ENCODE data around the gene TMX4. TPM values are rescaled to one million over a fixed set of nuclear protein-coding genes. Genes with fewer than 3 reads are reported as not detected.

Gene TMX4
- total RNA-seq, 1 experiment from 2014 or later = 12.3 TPM

DNA sequence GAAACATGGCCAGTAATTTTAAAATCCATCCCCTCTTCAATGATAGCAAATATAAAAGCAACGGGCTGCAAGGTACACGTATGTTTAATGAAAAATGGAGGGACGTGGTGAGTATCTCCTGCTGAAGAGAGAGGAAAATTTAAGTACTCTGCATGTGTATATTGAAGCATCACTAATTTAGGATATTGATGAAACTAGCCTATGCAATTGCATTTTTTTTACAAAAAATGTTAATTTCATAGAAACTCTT is 362 bp upstream of the TMX4 start:
- ChIA-PET CTCF (no interaction called here), POLR2A (ENCODE audit: unreplicated experiment) (interaction anchor here (0.7 kb wide), 1 partner anchor 1925 kb away, joined by 3 read pairs; no protein-coding TSS in a partner anchor)
- Histone ChIP-seq H3K27ac (ENCODE audit: low read length) (peak overlapping the region; percentile 37), H3K4me2 (ENCODE audit: low read length) (peak overlapping the region; percentile 88), H3K36me3 (ENCODE audit: low read depth, low read length) (no peaks in the 10 kb centered on the region), H3K4me1 (ENCODE audit: insufficient read depth, low read length) (peaks cover 20% of the 10 kb centered on the region), H3K79me2 (ENCODE audit: low read length) (no peaks in the 10 kb centered on the region), H3F3A (ENCODE audit: low read length, unreplicated experiment) (peaks cover 8% of the 10 kb centered on the region), H3K9me2 (replicated peaks; ENCODE audit: low read length) (no peaks in the 10 kb centered on the region), H4K20me1 (ENCODE audit: low read length) (no peaks in the 10 kb centered on the region), H3K27me3 (ENCODE audit: low read length) (peaks cover 11% of the 10 kb centered on the region), H3K4me3 (ENCODE audit: low read length) (peak overlapping the region; percentile 79), H2AFZ (ENCODE audit: low read length) (peak overlapping the region; percentile 89), H3K9ac (ENCODE audit: low read length) (no peak overlapping the region), H3K9me3 (ENCODE audit: low read length) (no peaks in the 10 kb centered on the region)
- intact Hi-C loops (cut with micrococcal nuclease) = loop anchor here (1.0 to 2.0 kb wide), 2 partner anchors 32 to 39 kb away; no protein-coding TSS in a partner anchor
- no peak for TF ChIP-seq EZH2 (IDR thresholded peaks at IDR 0.05; ENCODE audit: low read length, unreplicated experiment)
- TF ChIP-seq EZH2phosphoT487 (IDR thresholded peaks at IDR 0.05; ENCODE audit: borderline replicate concordance, low read length) = no peak
- TF ChIP-seq, protein P1, sequence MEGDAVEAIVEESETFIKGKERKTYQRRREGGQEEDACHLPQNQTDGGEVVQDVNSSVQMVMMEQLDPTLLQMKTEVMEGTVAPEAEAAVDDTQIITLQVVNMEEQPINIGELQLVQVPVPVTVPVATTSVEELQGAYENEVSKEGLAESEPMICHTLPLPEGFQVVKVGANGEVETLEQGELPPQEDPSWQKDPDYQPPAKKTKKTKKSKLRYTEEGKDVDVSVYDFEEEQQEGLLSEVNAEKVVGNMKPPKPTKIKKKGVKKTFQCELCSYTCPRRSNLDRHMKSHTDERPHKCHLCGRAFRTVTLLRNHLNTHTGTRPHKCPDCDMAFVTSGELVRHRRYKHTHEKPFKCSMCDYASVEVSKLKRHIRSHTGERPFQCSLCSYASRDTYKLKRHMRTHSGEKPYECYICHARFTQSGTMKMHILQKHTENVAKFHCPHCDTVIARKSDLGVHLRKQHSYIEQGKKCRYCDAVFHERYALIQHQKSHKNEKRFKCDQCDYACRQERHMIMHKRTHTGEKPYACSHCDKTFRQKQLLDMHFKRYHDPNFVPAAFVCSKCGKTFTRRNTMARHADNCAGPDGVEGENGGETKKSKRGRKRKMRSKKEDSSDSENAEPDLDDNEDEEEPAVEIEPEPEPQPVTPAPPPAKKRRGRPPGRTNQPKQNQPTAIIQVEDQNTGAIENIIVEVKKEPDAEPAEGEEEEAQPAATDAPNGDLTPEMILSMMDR (conservative IDR thresholded peaks at IDR 0.05; ENCODE audit: low read depth, low read length) = no peak
- no TSS peak for BruUV-seq (replicated peaks)
- DNase-seq (no peak), ATAC-seq (no peak)

DNA sequence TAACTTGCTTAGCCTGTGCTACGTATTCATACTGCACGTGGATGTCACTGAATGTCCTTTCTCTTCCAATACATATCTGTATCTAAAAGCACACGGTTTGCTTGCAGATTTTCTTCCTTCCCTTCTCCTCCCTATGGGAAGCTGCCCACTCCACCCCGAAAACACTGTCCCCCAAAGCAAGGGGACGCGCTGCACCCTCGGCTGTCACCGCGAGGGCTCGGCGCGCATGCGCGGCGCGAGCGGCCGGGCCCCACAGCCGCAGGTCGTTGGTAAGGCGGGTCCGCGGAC is 659 bp downstream of the TMX4 start:
- BruUV-seq (replicated peaks) = no TSS peak
- H3K27me3 ChIP-seq (ENCODE audit: low read length) = peaks cover 1% of the 10 kb centered on the region; the same call in 1 of the 2 replicates
- H3K9me3 ChIP-seq (ENCODE audit: low read length) = no peaks in the 10 kb centered on the region
- ChIA-PET CTCF (no interaction called here), POLR2A (ENCODE audit: unreplicated experiment) (no interaction called here)
- H3F3A ChIP-seq (ENCODE audit: low read length, unreplicated experiment) = peaks cover 8% of the 10 kb centered on the region
- H3K9ac ChIP-seq (ENCODE audit: low read length) = peak overlapping the region; percentile 84
- no peaks in the 10 kb centered on the region for H3K36me3 ChIP-seq (ENCODE audit: low read depth, low read length)
- ATAC-seq (peak; percentile 60), DNase-seq (peak; percentile 59)
- peak overlapping the region; percentile 88 for H3K4me2 ChIP-seq (ENCODE audit: low read length)
- peak overlapping the region; percentile 89 for H2AFZ ChIP-seq (ENCODE audit: low read length)
- peaks cover 20% of the 10 kb centered on the region for H3K4me1 ChIP-seq (ENCODE audit: insufficient read depth, low read length)
- intact Hi-C loops (cut with micrococcal nuclease) = loop anchor here (2.0 kb wide), 1 partner anchor 38 kb away; no protein-coding TSS in a partner anchor
- no peaks in the 10 kb centered on the region for H4K20me1 ChIP-seq (ENCODE audit: low read length)
- no peaks in the 10 kb centered on the region for H3K79me2 ChIP-seq (ENCODE audit: low read length)
- H3K27ac ChIP-seq (ENCODE audit: low read length) = peak overlapping the region; percentile 55
- no peak for TF ChIP-seq EZH2 (IDR thresholded peaks at IDR 0.05; ENCODE audit: low read length, unreplicated experiment)
- TF ChIP-seq, protein P1 (conservative IDR thresholded peaks at IDR 0.05; ENCODE audit: low read depth, low read length) = no peak
- no peaks in the 10 kb centered on the region for H3K9me2 ChIP-seq (replicated peaks; ENCODE audit: low read length)
- peak overlapping the region; percentile 79 for H3K4me3 ChIP-seq (ENCODE audit: low read length)

DNA sequence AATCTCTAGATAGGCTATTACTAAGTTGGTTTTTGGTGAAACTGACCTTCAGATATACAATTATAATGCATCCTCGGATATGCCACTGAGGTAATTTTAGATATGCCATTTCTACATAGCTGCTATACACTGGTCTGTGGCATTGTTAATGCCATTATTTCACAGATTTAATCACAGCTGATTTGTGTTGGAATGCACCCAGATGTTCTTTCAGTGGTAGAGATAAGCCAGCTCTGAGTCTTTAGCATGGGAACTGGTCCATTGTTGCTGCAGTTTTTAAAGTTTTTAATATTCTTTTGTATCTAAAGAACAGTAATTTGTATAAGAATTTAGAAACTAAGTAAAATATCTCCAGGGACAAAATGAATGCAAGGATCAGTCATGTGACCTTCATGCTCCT is 6.8 kb downstream of the TMX4 start:
- no peaks in the 10 kb centered on the region for H3K79me2 ChIP-seq (ENCODE audit: low read length)
- intact Hi-C loops (cut with micrococcal nuclease) = no loop called here
- ATAC-seq (no peak), DNase-seq (no peak)
- H3F3A ChIP-seq (ENCODE audit: low read length, unreplicated experiment) = no peaks in the 10 kb centered on the region
- H3K4me3 ChIP-seq (ENCODE audit: low read length) = no peak overlapping the region
- POLR2A ChIA-PET (ENCODE audit: unreplicated experiment) = no interaction called here
- TF ChIP-seq, protein P1 (conservative IDR thresholded peaks at IDR 0.05; ENCODE audit: low read depth, low read length) = no peak
- no peak for TF ChIP-seq EZH2 (IDR thresholded peaks at IDR 0.05; ENCODE audit: low read length, unreplicated experiment)
- TF ChIP-seq EZH2phosphoT487 (IDR thresholded peaks at IDR 0.05; ENCODE audit: borderline replicate concordance, low read length) = no peak
- H3K27ac ChIP-seq (ENCODE audit: low read length) = no peak overlapping the region
- CTCF ChIA-PET = interaction anchor here (0.5 kb wide), 1 partner anchor 377 kb away, joined by 4 read pairs; no protein-coding TSS in a partner anchor
- no peak overlapping the region for H3K4me2 ChIP-seq (ENCODE audit: low read length)
- BruUV-seq (replicated peaks) = no TSS peak
- H3K27me3 ChIP-seq (ENCODE audit: low read length) = no peaks in the 10 kb centered on the region
- H4K20me1 ChIP-seq (ENCODE audit: low read length) = no peaks in the 10 kb centered on the region
- H2AFZ ChIP-seq (ENCODE audit: low read length) = no peak overlapping the region
- H3K4me1 ChIP-seq (ENCODE audit: insufficient read depth, low read length) = no peaks in the 10 kb centered on the region
- no peak overlapping the region for H3K9ac ChIP-seq (ENCODE audit: low read length)
- no peaks in the 10 kb centered on the region for H3K9me2 ChIP-seq (replicated peaks; ENCODE audit: low read length)
- no peaks in the 10 kb centered on the region for H3K36me3 ChIP-seq (ENCODE audit: low read depth, low read length)
- H3K9me3 ChIP-seq (ENCODE audit: low read length) = no peaks in the 10 kb centered on the region

All from PC-3 (cell line).